Natural killer cell (primary cell): ENCODE measurements around the gene FMN1. TPM values are rescaled to one million over a fixed set of nuclear protein-coding genes. Genes with fewer than 3 reads are reported as not detected.

Source experiments
- ATAC-seq, 3 donors: fragments of 150-1000 bp in 2 of 3; fragments of 200-7000 bp in 1 of 3; cut with Tn5 transposase; 1 replicate in 1 of 3; 2 replicates in 2 of 3; pipeline ENCODE4 v1.10.0; 2021; ENCODE audit warnings: mild to moderate bottlenecking in 2 of 3, moderate library complexity in 2 of 3
- DNase-seq, 2 donors: peaks; one replicate each; pipeline versions ENCODE4 v3.0.0 to v3.0.0-alpha.2; 2013 to 2021; ENCODE audit warnings: mixed read lengths in 1 of 2
- H3K27ac ChIP-seq: one replicate; pipeline ENCODE4 v1.5.1; 2013; ENCODE audit warnings: mild to moderate bottlenecking, low read length
- H3K27me3 ChIP-seq: one replicate; pipeline ENCODE4 v1.6.1; 2013; ENCODE audit warnings: low read length; ENCODE audit not compliant: control insufficient read depth, insufficient read depth
- H3K36me3 ChIP-seq: one replicate; pipeline ENCODE4 v1.6.1; 2013; ENCODE audit warnings: low read length; ENCODE audit not compliant: control insufficient read depth, insufficient read depth
- H3K4me1 ChIP-seq: one replicate; pipeline ENCODE4 v1.6.1; 2013; ENCODE audit warnings: low read length; ENCODE audit not compliant: control insufficient read depth, insufficient read depth
- H3K4me3 ChIP-seq: one replicate; pipeline ENCODE4 v1.5.1; 2013; ENCODE audit warnings: low read length
- H3K9me3 ChIP-seq: one replicate; pipeline ENCODE4 v1.6.1; 2013; ENCODE audit warnings: low read length; ENCODE audit not compliant: control insufficient read depth, insufficient read depth
- H3K27ac Mint-ChIP-seq, 2 donors: one replicate each; pipeline ENCODE4 v1.8.0; 2022; ENCODE audit warnings: mild to moderate bottlenecking in 2 of 2, mixed read lengths in 2 of 2, moderate library complexity in 1 of 2
- H3K27me3 Mint-ChIP-seq, 2 donors: one replicate each; pipeline ENCODE4 v1.8.0; 2022; ENCODE audit warnings: low read depth in 2 of 2, mixed read lengths in 2 of 2
- H3K36me3 Mint-ChIP-seq: one replicate; pipeline ENCODE4 v1.8.0; 2022; ENCODE audit warnings: mixed read lengths
- H3K4me1 Mint-ChIP-seq, 2 donors: one replicate each; pipeline ENCODE4 v1.8.0; 2022; ENCODE audit warnings: mixed read lengths in 2 of 2
- H3K4me3 Mint-ChIP-seq: one replicate; pipeline ENCODE4 v1.8.0; 2022; ENCODE audit warnings: mild to moderate bottlenecking, moderate library complexity, mixed read lengths
- H3K9me3 Mint-ChIP-seq, 2 donors: one replicate each; pipeline ENCODE4 v1.8.0; 2022; ENCODE audit warnings: mixed read lengths in 2 of 2
- WGBS: methylation state at CpG from one replicate; pipeline ENCODE4 v1.1.7; 2013; ENCODE audit warnings: missing lambda C conversion rate; ENCODE audit not compliant: insufficient coverage; 5-methylcytosine and 5-hydroxymethylcytosine counted together
- intact Hi-C: fragments of 100-400 bp; cut with micrococcal nuclease; formaldehyde crosslinking; loops from one replicate; pipeline ENCODE4 v1.14.2; 2022
- total RNA-seq, 4 donors: library from RNA; stranded (reverse); fragments of 120-200 nt in 1 of 4; gene quantifications; one replicate each; pipeline versions ENCODE4 v1.2.3 to v1.2.4, GENCODE V29; 2013 to 2022
- TF ChIP-seq, protein P1 (sequence below): fragments of 200-600 bp; IDR thresholded peaks from one replicate; pipeline ENCODE4 v1.8.0; 2022; ENCODE audit warnings: antibody characterized with exemption

FMN1 gene
- total RNA-seq, 3 donors from 2014 or later (not counting 1 experiment from before 2014, with no cell fraction given): 2.0 to 19.2 (median 2.2) TPM

GRCh38 chr15:32878869-32879805, 315.4 kb downstream of the FMN1 start:
- Histone ChIP-seq H3K36me3 (no peaks in the 10 kb centered on the region), H3K27ac (no peak overlapping the region), H3K27me3 (no peaks in the 10 kb centered on the region), H3K4me3 (no peak overlapping the region), H3K9me3 (no peaks in the 10 kb centered on the region), H3K4me1 (no peaks in the 10 kb centered on the region)
- ATAC-seq: no peak
- H3K4me3 Mint-ChIP-seq: no peak overlapping the region
- DNase-seq: no peak
- intact Hi-C loops: no loop called here
- TF ChIP-seq, protein P1, sequence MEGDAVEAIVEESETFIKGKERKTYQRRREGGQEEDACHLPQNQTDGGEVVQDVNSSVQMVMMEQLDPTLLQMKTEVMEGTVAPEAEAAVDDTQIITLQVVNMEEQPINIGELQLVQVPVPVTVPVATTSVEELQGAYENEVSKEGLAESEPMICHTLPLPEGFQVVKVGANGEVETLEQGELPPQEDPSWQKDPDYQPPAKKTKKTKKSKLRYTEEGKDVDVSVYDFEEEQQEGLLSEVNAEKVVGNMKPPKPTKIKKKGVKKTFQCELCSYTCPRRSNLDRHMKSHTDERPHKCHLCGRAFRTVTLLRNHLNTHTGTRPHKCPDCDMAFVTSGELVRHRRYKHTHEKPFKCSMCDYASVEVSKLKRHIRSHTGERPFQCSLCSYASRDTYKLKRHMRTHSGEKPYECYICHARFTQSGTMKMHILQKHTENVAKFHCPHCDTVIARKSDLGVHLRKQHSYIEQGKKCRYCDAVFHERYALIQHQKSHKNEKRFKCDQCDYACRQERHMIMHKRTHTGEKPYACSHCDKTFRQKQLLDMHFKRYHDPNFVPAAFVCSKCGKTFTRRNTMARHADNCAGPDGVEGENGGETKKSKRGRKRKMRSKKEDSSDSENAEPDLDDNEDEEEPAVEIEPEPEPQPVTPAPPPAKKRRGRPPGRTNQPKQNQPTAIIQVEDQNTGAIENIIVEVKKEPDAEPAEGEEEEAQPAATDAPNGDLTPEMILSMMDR: no peak
- no peaks in the 10 kb centered on the region for H3K36me3 Mint-ChIP-seq
- H3K27ac Mint-ChIP-seq: no peak overlapping the region
- H3K27me3 Mint-ChIP-seq: peaks cover 4 to 7% of the 10 kb centered on the region in 2 donors
- 83% methylated on average over 5 of the region's 5 CpGs for WGBS
- no peaks in the 10 kb centered on the region for H3K4me1 Mint-ChIP-seq
- H3K9me3 Mint-ChIP-seq: no peaks in the 10 kb centered on the region

DNA sequence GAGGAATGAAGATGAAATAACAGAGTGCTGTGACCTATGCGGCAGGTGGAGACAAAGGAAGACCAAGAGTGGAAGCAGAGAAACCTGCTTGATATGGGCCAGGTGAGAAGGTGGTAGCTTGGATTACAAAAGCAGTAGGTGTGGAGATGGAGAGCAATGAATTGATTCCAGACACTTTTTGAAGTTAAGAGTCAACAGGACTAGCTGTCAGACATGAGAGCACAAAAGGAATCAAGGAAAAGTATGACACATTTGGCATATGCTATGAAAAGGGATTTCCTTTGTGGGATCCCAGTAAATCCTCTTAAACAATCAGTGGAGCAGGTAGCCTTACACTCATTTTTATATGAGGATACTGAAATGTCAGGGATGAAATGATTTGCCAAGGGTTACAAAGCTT, 316.2 kb downstream of the FMN1 start:
- Mint-ChIP-seq H3K9me3 (no peaks in the 10 kb centered on the region), H3K4me1 (no peaks in the 10 kb centered on the region), H3K27ac (no peak overlapping the region), H3K27me3 (peaks cover 4 to 7% of the 10 kb centered on the region in 2 donors), H3K36me3 (no peaks in the 10 kb centered on the region), H3K4me3 (no peak overlapping the region)
- H3K4me1 ChIP-seq: no peaks in the 10 kb centered on the region
- H3K27ac ChIP-seq: no peak overlapping the region
- H3K27me3 ChIP-seq: no peaks in the 10 kb centered on the region
- 94% methylated on average over 1 of the region's 1 CpG for WGBS
- no peaks in the 10 kb centered on the region for H3K36me3 ChIP-seq
- no peak overlapping the region for H3K4me3 ChIP-seq
- ATAC-seq: no peak
- TF ChIP-seq, protein P1: no peak
- DNase-seq: no peak
- no peaks in the 10 kb centered on the region for H3K9me3 ChIP-seq
- intact Hi-C loops: no loop called here

GRCh38 chr15:32877252-32878019, 317.1 kb downstream of the FMN1 start:
- TF ChIP-seq, protein P1: no peak
- no peaks in the 10 kb centered on the region for H3K4me1 ChIP-seq
- H3K36me3 Mint-ChIP-seq: no peaks in the 10 kb centered on the region
- intact Hi-C loops: no loop called here
- H3K27me3 ChIP-seq: no peaks in the 10 kb centered on the region
- H3K36me3 ChIP-seq: no peaks in the 10 kb centered on the region
- H3K4me3 ChIP-seq: no peak overlapping the region
- no peak overlapping the region for H3K27ac ChIP-seq
- WGBS: 77% methylated on average over 2 of the region's 3 CpGs
- no peaks in the 10 kb centered on the region for H3K9me3 Mint-ChIP-seq
- DNase-seq (no peak), ATAC-seq (no peak)
- H3K4me1 Mint-ChIP-seq: no peaks in the 10 kb centered on the region
- H3K27me3 Mint-ChIP-seq: peaks cover 4 to 7% of the 10 kb centered on the region in 2 donors
- H3K4me3 Mint-ChIP-seq: no peak overlapping the region
- no peak overlapping the region for H3K27ac Mint-ChIP-seq
- no peaks in the 10 kb centered on the region for H3K9me3 ChIP-seq
